Brain microvascular endothelial cell (primary cell): Measurements from ENCODE around the gene GALNT13.

ENCODE experiments used
- DNase-seq: peaks from one replicate; pipeline ENCODE4 v3.0.0-alpha.2; 2020
- H3K27ac ChIP-seq: fragments of 250-450 bp; sonication (Bioruptor Pico); 2 replicates; pipeline ENCODE4 v1.5.1; 2020; ENCODE audit warnings: mild to moderate bottlenecking, moderate library complexity
- H3K27me3 ChIP-seq: fragments of 250-450 bp; sonication (Bioruptor Pico); replicated peaks from 2 replicates; pipeline ENCODE4 v1.5.1; 2020; ENCODE audit warnings: mild to moderate bottlenecking
- H3K36me3 ChIP-seq: fragments of 250-450 bp; sonication (Bioruptor Pico); replicated peaks from 2 replicates; pipeline ENCODE4 v1.5.1; 2020; ENCODE audit warnings: mild to moderate bottlenecking
- H3K4me3 ChIP-seq: 2 replicates; pipeline ENCODE4 v1.5.1; 2011; ENCODE audit warnings: low read depth, mild to moderate bottlenecking, control low read depth, low read length, moderate library complexity
- in situ Hi-C: cut with HindIII; loops from 2 replicates; pipeline ENCODE4 v1.10.0; 2017; ENCODE audit warnings: low sequenced_read_pairs, low pct_ligation_motif_present
- TF ChIP-seq, protein P1 (sequence below): IDR thresholded peaks from 2 replicates; pipeline ENCODE4 v1.5.1; 2011; ENCODE audit warnings: low read depth, mild to moderate bottlenecking, moderate library complexity, low read length, control low read depth, inconsistent platforms; ENCODE audit errors: missing control alignments

GALNT13 gene

DNA sequence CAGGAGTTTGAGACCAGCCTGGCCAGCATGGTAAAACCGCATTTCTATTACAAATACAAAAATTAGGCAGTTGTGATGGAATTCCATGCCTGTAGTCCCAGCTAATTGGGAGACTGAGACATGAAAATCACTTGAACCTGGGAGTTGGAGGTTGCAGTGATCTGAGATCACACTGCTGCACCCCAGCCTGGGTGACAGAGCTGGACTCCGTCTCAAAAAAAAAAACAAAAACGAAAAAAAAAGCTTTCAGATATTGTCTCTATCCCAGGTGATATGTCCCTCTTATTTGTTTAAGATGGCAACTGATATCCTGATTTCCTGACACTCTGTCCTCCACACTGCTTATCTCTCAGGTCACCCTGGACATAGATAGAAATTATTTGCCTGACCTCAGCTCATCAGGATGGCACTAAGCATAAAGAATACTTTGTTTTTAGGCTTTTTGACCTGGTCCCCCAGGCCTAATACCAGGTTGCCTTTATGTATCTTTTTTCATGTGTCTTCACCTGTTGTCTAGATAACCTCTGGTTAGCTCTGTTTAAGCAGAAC lies 531.6 kb downstream of the GALNT13 start:
- no peak for DNase-seq
- H3K4me3 ChIP-seq, result no peak overlapping the region
- in situ Hi-C loops, result no loop called here
- no peak overlapping the region for H3K27ac ChIP-seq
- no peaks in the 10 kb centered on the region for H3K36me3 ChIP-seq
- TF ChIP-seq, protein P1, sequence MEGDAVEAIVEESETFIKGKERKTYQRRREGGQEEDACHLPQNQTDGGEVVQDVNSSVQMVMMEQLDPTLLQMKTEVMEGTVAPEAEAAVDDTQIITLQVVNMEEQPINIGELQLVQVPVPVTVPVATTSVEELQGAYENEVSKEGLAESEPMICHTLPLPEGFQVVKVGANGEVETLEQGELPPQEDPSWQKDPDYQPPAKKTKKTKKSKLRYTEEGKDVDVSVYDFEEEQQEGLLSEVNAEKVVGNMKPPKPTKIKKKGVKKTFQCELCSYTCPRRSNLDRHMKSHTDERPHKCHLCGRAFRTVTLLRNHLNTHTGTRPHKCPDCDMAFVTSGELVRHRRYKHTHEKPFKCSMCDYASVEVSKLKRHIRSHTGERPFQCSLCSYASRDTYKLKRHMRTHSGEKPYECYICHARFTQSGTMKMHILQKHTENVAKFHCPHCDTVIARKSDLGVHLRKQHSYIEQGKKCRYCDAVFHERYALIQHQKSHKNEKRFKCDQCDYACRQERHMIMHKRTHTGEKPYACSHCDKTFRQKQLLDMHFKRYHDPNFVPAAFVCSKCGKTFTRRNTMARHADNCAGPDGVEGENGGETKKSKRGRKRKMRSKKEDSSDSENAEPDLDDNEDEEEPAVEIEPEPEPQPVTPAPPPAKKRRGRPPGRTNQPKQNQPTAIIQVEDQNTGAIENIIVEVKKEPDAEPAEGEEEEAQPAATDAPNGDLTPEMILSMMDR, result no peak
- H3K27me3 ChIP-seq, result no peaks in the 10 kb centered on the region

DNA sequence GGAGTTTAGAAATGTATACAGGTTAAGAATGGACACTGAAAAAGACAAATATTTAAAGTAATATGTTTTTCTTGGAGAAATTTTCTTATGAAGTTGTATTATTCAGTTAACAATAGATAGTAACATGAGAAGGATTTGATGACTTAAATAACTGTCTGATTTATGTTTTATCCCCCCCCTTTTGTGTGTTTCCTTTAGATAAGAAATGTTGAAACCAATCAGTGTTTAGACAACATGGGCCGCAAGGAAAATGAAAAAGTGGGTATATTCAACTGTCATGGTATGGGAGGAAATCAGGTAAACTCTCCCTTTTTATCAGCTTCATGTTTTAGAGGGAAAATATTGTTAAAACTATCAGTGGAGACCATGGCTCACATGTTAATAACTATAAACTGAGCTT lies 537.1 kb downstream of the GALNT13 start:
- Histone ChIP-seq H3K4me3 (no peak overlapping the region), H3K27ac (no peak overlapping the region), H3K27me3 (no peaks in the 10 kb centered on the region), H3K36me3 (no peaks in the 10 kb centered on the region)
- TF ChIP-seq, protein P1, result no peak
- DNase-seq, result no peak
- in situ Hi-C loops, result no loop called here

GRCh38 chr2:154422251-154422650 lies 550.5 kb downstream of the GALNT13 start:
- in situ Hi-C loops, result no loop called here
- no peak for DNase-seq
- H3K27me3 ChIP-seq, result no peaks in the 10 kb centered on the region
- no peak overlapping the region for H3K4me3 ChIP-seq
- H3K36me3 ChIP-seq, result no peaks in the 10 kb centered on the region
- TF ChIP-seq, protein P1, result no peak
- H3K27ac ChIP-seq, result no peak overlapping the region

DNA sequence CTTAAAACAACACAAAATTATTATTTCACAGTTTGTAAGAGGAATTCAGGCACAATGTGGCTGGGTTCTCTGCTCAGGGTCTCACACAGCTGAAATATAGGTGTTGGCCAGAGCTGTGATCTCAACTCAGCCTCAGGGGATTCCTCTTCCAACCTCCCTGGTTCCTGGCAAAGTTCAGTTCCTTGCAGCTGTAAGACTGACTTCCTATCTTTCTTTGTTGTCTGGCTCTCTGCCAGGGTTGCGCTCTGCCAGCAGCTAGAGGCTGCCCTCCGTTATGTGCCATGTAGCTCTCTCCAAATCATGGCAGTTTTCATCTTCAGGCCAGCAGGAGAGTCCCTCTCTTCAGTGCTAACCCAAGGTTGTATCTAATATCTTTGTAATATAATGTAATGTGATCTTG lies 554.3 kb downstream of the GALNT13 start:
- in situ Hi-C loops, result no loop called here
- no peak for DNase-seq
- no peaks in the 10 kb centered on the region for H3K27me3 ChIP-seq
- no peak overlapping the region for H3K27ac ChIP-seq
- TF ChIP-seq, protein P1, result no peak
- no peak overlapping the region for H3K4me3 ChIP-seq
- no peaks in the 10 kb centered on the region for H3K36me3 ChIP-seq

DNA sequence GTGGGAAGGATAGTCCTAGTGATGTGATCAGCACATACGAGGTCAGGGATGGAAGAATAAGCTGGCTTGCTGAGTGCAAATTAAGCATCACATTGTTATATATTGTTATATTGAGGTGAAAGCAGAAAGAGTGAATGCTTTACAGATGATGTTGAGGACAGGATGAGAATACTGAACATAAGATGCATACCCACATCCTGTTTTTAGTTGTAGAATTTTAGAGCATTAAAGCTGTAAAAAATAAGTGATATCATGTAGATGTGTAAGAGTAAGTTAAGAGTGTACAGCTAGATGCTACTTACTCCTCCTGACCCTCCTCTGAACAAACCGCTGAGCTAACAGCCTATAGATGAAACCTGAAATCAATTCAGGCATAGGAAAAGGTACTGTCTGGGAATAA lies 555.7 kb downstream of the GALNT13 start:
- TF ChIP-seq, protein P1, result no peak
- no peak for DNase-seq
- in situ Hi-C loops, result no loop called here
- H3K36me3 ChIP-seq, result no peaks in the 10 kb centered on the region
- H3K4me3 ChIP-seq, result no peak overlapping the region
- no peak overlapping the region for H3K27ac ChIP-seq
- no peaks in the 10 kb centered on the region for H3K27me3 ChIP-seq

GRCh38 chr2:154428022-154428421 lies 556.3 kb downstream of the GALNT13 start:
- in situ Hi-C loops, result no loop called here
- H3K36me3 ChIP-seq, result no peaks in the 10 kb centered on the region
- no peak for DNase-seq
- no peak overlapping the region for H3K4me3 ChIP-seq
- H3K27ac ChIP-seq, result no peak overlapping the region
- TF ChIP-seq, protein P1, result no peak
- no peaks in the 10 kb centered on the region for H3K27me3 ChIP-seq
